Uterus (tissue), 4 donors: ENCODE data around the gene FYCO1. TPM values are rescaled to one million over a fixed set of nuclear protein-coding genes. Genes with fewer than 3 reads are reported as not detected.
A peak's percentile ranks its signal among the peaks of the same experiment; 100 is the strongest.
"Not testable (repeated sequence)": the region's sequence is repeated elsewhere in the genome, so short reads cannot be mapped to it uniquely, and the experiment has no call there.

Experiments
- DNase-seq, 2 donors: peaks; one replicate each; pipeline ENCODE4 v3.0.0-alpha.2; 2019 to 2020
- H3K27ac ChIP-seq, 2 donors: fragments of 200-600 bp; sonication (generic); 1 replicate in 1 of 2; 2 replicates in 1 of 2; pipeline ENCODE4 v1.5.1; 2016 to 2018
- H3K27me3 ChIP-seq, 2 donors: fragments of 200-600 bp; sonication (generic); one replicate each; pipeline ENCODE4 v1.5.1; 2018 to 2019; ENCODE audit warnings: control low read depth in 1 of 2
- H3K36me3 ChIP-seq, 2 donors: fragments of 200-600 bp; sonication (generic); one replicate each; pipeline ENCODE4 v1.5.1; 2019; ENCODE audit warnings: control low read depth in 1 of 2
- H3K4me1 ChIP-seq, 2 donors: fragments of 200-600 bp; sonication (generic); one replicate each; pipeline ENCODE4 v1.5.1; 2018 to 2019; ENCODE audit warnings: control low read depth in 1 of 2
- H3K4me3 ChIP-seq, 2 donors: fragments of 200-600 bp; sonication (generic); 1 replicate in 1 of 2; 2 replicates in 1 of 2; pipeline ENCODE4 v1.5.1; 2018 to 2019; ENCODE audit warnings: mild to moderate bottlenecking in 1 of 2
- H3K9me3 ChIP-seq, 2 donors: fragments of 200-600 bp; sonication (generic); one replicate each; pipeline ENCODE4 v1.5.1; 2019; ENCODE audit warnings: control low read depth in 1 of 2
- POLR2A ChIP-seq, 2 donors: fragments of 450-650 bp; IDR thresholded peaks; one replicate each; pipeline ENCODE4 v1.6.1; 2016; ENCODE audit warnings: antibody characterized with exemption in 2 of 2, mild to moderate bottlenecking in 1 of 2, moderate library complexity in 1 of 2
- intact Hi-C: fragments of 100-400 bp; cut with DNase I; formaldehyde crosslinking; loops from one replicate; pipeline ENCODE4 v1.15.1; 2023; ENCODE audit warnings: low total_unique reads
- total RNA-seq, 4 donors: library from RNA; depleted of rRNA in 3 of 4; stranded (reverse); fragments of >200 nt in 3 of 4; gene quantifications; one replicate each; pipeline versions ENCODE4 v1.1.0 to v1.2.4, GENCODE V29; 2014 to 2023
- TF ChIP-seq, protein P1 (sequence below), 4 experiments: fragments of 200-600 bp in 2 of 4; fragments of 450-650 bp in 2 of 4; sonication (generic) in 2 of 4; IDR thresholded peaks; one replicate each; pipeline ENCODE4 v1.5.1; 2016 to 2019; ENCODE audit warnings: antibody characterized with exemption in 4 of 4, mild to moderate bottlenecking in 2 of 4, moderate library complexity in 1 of 4
- donor health status: DM: yes; HTN: yes; CAD: no.

Gene FYCO1
- 10 to 100 TPM; 16.5 to 74.4 (median 27.8) TPM for total RNA-seq

- no peaks in the 10 kb centered on the region for H3K27me3 ChIP-seq
- H3K27ac ChIP-seq: peak within 1 kb of the TSS; percentile 94 to 98
- peak; percentile 92 to 95 for DNase-seq
- H3K4me3 ChIP-seq: peak within 1 kb of the TSS; percentile 89 to 92
- peak; percentile 70 to 87 for TF ChIP-seq POLR2A (IDR thresholded peaks at IDR 0.05)
- TF ChIP-seq, protein P1, sequence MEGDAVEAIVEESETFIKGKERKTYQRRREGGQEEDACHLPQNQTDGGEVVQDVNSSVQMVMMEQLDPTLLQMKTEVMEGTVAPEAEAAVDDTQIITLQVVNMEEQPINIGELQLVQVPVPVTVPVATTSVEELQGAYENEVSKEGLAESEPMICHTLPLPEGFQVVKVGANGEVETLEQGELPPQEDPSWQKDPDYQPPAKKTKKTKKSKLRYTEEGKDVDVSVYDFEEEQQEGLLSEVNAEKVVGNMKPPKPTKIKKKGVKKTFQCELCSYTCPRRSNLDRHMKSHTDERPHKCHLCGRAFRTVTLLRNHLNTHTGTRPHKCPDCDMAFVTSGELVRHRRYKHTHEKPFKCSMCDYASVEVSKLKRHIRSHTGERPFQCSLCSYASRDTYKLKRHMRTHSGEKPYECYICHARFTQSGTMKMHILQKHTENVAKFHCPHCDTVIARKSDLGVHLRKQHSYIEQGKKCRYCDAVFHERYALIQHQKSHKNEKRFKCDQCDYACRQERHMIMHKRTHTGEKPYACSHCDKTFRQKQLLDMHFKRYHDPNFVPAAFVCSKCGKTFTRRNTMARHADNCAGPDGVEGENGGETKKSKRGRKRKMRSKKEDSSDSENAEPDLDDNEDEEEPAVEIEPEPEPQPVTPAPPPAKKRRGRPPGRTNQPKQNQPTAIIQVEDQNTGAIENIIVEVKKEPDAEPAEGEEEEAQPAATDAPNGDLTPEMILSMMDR (IDR thresholded peaks at IDR 0.05): peak in 1 of 4 experiments; percentile 10
- peaks cover 0 to 12% of the 10 kb centered on the region in 2 donors for H3K4me1 ChIP-seq
- H3K36me3 ChIP-seq: no peaks in the 10 kb centered on the region
- no peaks in the 10 kb centered on the region for H3K9me3 ChIP-seq
- intact Hi-C loops: no loop called here
These were observed at the start of gene FYCO1 for GRCh38 chr3:45995236-45996192. FYCO1 (minus strand) TSS chr3:45995824; CDS start chr3:45984910, 10,914 bp downstream.

- Histone ChIP-seq H3K9me3 (no peaks in the 10 kb centered on the region), H3K4me3 (no peak overlapping the region), H3K27ac (no peak overlapping the region), H3K27me3 (no peaks in the 10 kb centered on the region), H3K4me1 (no peaks in the 10 kb centered on the region), H3K36me3 (no peaks in the 10 kb centered on the region)
- no peak for DNase-seq
- intact Hi-C loops: no loop called here
- TF ChIP-seq, protein P1 (IDR thresholded peaks at IDR 0.05): no peak
- TF ChIP-seq POLR2A (IDR thresholded peaks at IDR 0.05): no peak
These were observed 43.3 kb upstream of the FYCO1 start for GRCh38 chr3:46038916-46039315.

DNA sequence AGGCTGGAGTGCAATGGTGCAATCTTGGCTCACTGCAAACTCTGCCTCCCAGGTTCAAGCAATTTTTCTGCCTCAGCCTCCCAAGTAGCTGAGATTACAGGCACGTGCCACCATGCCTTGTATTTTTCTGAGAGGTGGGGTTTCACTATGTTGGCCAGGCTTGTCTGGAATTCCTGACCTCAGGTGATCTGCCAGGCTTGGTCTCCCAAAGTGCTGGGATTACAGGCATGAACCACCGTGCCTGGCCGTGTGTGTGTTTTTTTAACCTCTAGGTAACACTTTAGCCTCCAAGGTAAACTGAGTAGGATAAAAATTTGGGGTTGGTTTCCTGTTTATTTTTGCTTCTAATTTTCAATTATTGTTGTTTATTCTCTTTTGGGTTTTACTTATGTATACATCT, 42.4 kb upstream of the FYCO1 start:
- intact Hi-C loops, H3K9me3 ChIP-seq, H3K4me1 ChIP-seq, H3K36me3 ChIP-seq, H3K4me3 ChIP-seq, H3K27ac ChIP-seq, DNase-seq, H3K27me3 ChIP-seq: not testable (repeated sequence)

GRCh38 chr3:46036191-46036590, 40.6 kb upstream of the FYCO1 start:
- H3K4me1 ChIP-seq: no peaks in the 10 kb centered on the region
- H3K4me3 ChIP-seq: no peak overlapping the region
- no peaks in the 10 kb centered on the region for H3K9me3 ChIP-seq
- TF ChIP-seq, protein P1 (IDR thresholded peaks at IDR 0.05): no peak
- no peak for TF ChIP-seq POLR2A (IDR thresholded peaks at IDR 0.05)
- H3K27me3 ChIP-seq: no peaks in the 10 kb centered on the region
- H3K36me3 ChIP-seq: no peaks in the 10 kb centered on the region
- no peak overlapping the region for H3K27ac ChIP-seq
- intact Hi-C loops: no loop called here
- DNase-seq: no peak

DNA sequence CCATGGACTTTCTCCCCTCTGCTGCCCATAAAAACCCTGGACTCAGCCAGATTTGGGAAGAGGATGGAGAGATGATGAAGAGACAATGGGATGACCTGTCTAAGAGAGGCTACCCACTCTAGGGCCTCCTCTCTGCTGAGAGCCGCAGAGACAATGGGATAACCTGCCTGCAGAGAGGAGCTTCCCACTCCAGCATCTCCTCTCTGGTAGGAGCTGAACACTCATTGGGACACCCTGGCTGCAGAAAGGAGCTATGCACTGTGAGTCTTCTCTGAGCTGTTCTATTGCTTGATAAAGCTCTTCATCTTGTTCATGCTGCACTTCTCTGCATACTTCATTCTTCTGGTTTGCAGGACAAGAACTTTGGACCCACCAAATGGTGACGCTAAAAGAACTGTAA, 36.1 kb upstream of the FYCO1 start:
- TF ChIP-seq POLR2A (IDR thresholded peaks at IDR 0.05): no peak
- TF ChIP-seq, protein P1 (IDR thresholded peaks at IDR 0.05): no peak
- Histone ChIP-seq H3K9me3 (no peaks in the 10 kb centered on the region), H3K27ac (no peak overlapping the region), H3K36me3 (no peaks in the 10 kb centered on the region), H3K4me3 (no peak overlapping the region), H3K4me1 (no peaks in the 10 kb centered on the region), H3K27me3 (no peaks in the 10 kb centered on the region)
- no peak for DNase-seq
- intact Hi-C loops: no loop called here
